GM19238 (cell line): ENCODE data around the gene BIRC6.
"Not testable (repeated sequence)": the region's sequence is repeated elsewhere in the genome, so short reads cannot be mapped to it uniquely, and the experiment has no call there.

Source experiments
- DNase-seq: peaks from one replicate; pipeline ENCODE4 v3.0.0; 2011; ENCODE audit warnings: low spot score; ENCODE audit not compliant: insufficient read length

The BIRC6 gene

GRCh38 chr2:32356681-32357317, at the start of gene BIRC6:
Gene BIRC6 (plus strand): TSS chr2:32357023. CDS start chr2:32357162, 139 bp downstream.
- DNase-seq = peak; percentile 96

GRCh38 chr2:32310577-32310976, 46.2 kb upstream of the BIRC6 start:
- DNase-seq = no peak

- no peak for DNase-seq
Measured at GRCh38 chr2:32314886-32315285, 41.9 kb upstream of the BIRC6 start.

GRCh38 chr2:32328679-32329078, 28.1 kb upstream of the BIRC6 start:
- DNase-seq = not testable (repeated sequence)

- DNase-seq = not testable (repeated sequence)
Measured at GRCh38 chr2:32329180-32329980, 27.4 kb upstream of the BIRC6 start.

- DNase-seq = no peak
Measured at GRCh38 chr2:32330136-32330535, 26.7 kb upstream of the BIRC6 start.

- DNase-seq = no peak
Measured at GRCh38 chr2:32342801-32343200, 14.0 kb upstream of the BIRC6 start.

GRCh38 chr2:32350797-32351196, 6.0 kb upstream of the BIRC6 start:
- not testable (repeated sequence) for DNase-seq

- no peak for DNase-seq
Measured at GRCh38 chr2:32355976-32356680, 695 bp upstream of the BIRC6 start.

GRCh38 chr2:32357318-32358110, 691 bp downstream of the BIRC6 start:
- DNase-seq = peak; percentile 37

- no peak for DNase-seq
Measured at GRCh38 chr2:32358111-32358482, 1.3 kb downstream of the BIRC6 start.

- DNase-seq = no peak
Measured at GRCh38 chr2:32360416-32360815, 3.6 kb downstream of the BIRC6 start.

GRCh38 chr2:32362997-32363396, 6.2 kb downstream of the BIRC6 start:
- not testable (repeated sequence) for DNase-seq

GRCh38 chr2:32363597-32363996, 6.8 kb downstream of the BIRC6 start:
- DNase-seq = no peak

- DNase-seq = not testable (repeated sequence)
Measured at GRCh38 chr2:32364290-32364689, 7.5 kb downstream of the BIRC6 start.

- DNase-seq = not testable (repeated sequence)
Measured at GRCh38 chr2:32365679-32366078, 8.9 kb downstream of the BIRC6 start.

GRCh38 chr2:32366595-32366994, 9.8 kb downstream of the BIRC6 start:
- no peak for DNase-seq

- no peak for DNase-seq
Measured at GRCh38 chr2:32369222-32369621, 12.4 kb downstream of the BIRC6 start.

GRCh38 chr2:32370942-32371341, 14.1 kb downstream of the BIRC6 start:
- DNase-seq = not testable (repeated sequence)

GRCh38 chr2:32372519-32373182, 15.8 kb downstream of the BIRC6 start:
- no peak for DNase-seq
